Caco-2 (cell line): Measurements from ENCODE around the gene RAD23B. TPM values are rescaled to one million over a fixed set of nuclear protein-coding genes. Genes with fewer than 3 reads are reported as not detected.

Experiments
- BruUV-seq: library from RNA; stranded (reverse); fragments of 400-500 nt; replicated peaks from 2 replicates; lab custom pipeline; 2021; lab: Mats Ljungman, UMichigan
- CTCF ChIA-PET: fragments of 300-600 bp; sonication (Branson Sonifier 250); formaldehyde crosslinking; loops from one replicate; lab custom pipeline; 2022; ENCODE audit warnings: antibody characterized with exemption; lab: Charles Lee
- POLR2A ChIA-PET: fragments of 300-600 bp; sonication (Branson Sonifier 250); formaldehyde crosslinking; loops from one replicate; lab custom pipeline; 2022; ENCODE audit warnings: antibody characterized with exemption; lab: Charles Lee
- DNase-seq, 2 experiments: peaks; one replicate each; pipeline versions ENCODE4 v3.0.0 to v3.0.0-alpha.2; 2020 to 2022
- H3K27me3 ChIP-seq: replicated peaks from 2 replicates; pipeline ENCODE4 v1.6.0; 2011; ENCODE audit warnings: low read length; ENCODE audit not compliant: control insufficient read depth, insufficient read depth
- H3K36me3 ChIP-seq: 2 replicates; pipeline ENCODE4 v1.5.1; 2011; ENCODE audit warnings: low read length; ENCODE audit not compliant: control insufficient read depth, insufficient read depth
- H3K4me1 ChIP-seq: fragments of 250-450 bp; sonication (Bioruptor Pico); 2 replicates; pipeline ENCODE4 v1.5.1; 2020; ENCODE audit warnings: mild to moderate bottlenecking
- H3K4me3 ChIP-seq: 2 replicates; pipeline ENCODE4 v1.5.1; 2011; ENCODE audit warnings: low read depth, mild to moderate bottlenecking, control low read depth, low read length
- H3K9me3 ChIP-seq: fragments of 250-450 bp; sonication (Bioruptor Pico); 2 replicates; pipeline ENCODE4 v1.5.1; 2020; ENCODE audit warnings: mild to moderate bottlenecking, moderate library complexity
- H3K27ac Mint-ChIP-seq: one replicate; pipeline ENCODE4 v1.8.0; 2022; ENCODE audit warnings: mixed read lengths; ENCODE audit not compliant: unreplicated experiment
- H3K27me3 Mint-ChIP-seq: one replicate; pipeline ENCODE4 v1.8.0; 2022; ENCODE audit warnings: mixed read lengths; ENCODE audit not compliant: insufficient read depth, unreplicated experiment
- H3K36me3 Mint-ChIP-seq: one replicate; pipeline ENCODE4 v1.8.0; 2022; ENCODE audit warnings: mild to moderate bottlenecking, mixed read lengths; ENCODE audit not compliant: insufficient read depth, unreplicated experiment
- H3K4me1 Mint-ChIP-seq: one replicate; pipeline ENCODE4 v1.8.0; 2022; ENCODE audit warnings: low read depth, mixed read lengths; ENCODE audit not compliant: unreplicated experiment
- H3K4me3 Mint-ChIP-seq: one replicate; pipeline ENCODE4 v1.8.0; 2022; ENCODE audit warnings: mild to moderate bottlenecking, moderate library complexity, mixed read lengths; ENCODE audit not compliant: unreplicated experiment
- H3K9me3 Mint-ChIP-seq: one replicate; pipeline ENCODE4 v1.8.0; 2022; ENCODE audit warnings: mixed read lengths; ENCODE audit not compliant: unreplicated experiment
- CTCF ChIP-seq, 2 experiments: fragments of 200-600 bp in 1 of 2; IDR thresholded peaks; 1 replicate in 1 of 2; 2 replicates in 1 of 2; pipeline versions ENCODE4 v1.5.1 to v1.8.0; 2011 to 2022; ENCODE audit warnings: antibody characterized with exemption in 1 of 2, control low read depth in 1 of 2, inconsistent platforms in 1 of 2, low read depth in 1 of 2, low read length in 1 of 2, mild to moderate bottlenecking in 1 of 2, moderate library complexity in 1 of 2; ENCODE audit not compliant: insufficient read depth in 1 of 2, severe bottlenecking in 1 of 2, unreplicated experiment in 1 of 2
- intact Hi-C: fragments of 100-400 bp; cut with micrococcal nuclease; formaldehyde crosslinking; loops from one replicate; pipeline ENCODE4 v1.10.0; 2022; ENCODE audit not compliant: unreplicated experiment
- total RNA-seq: library from RNA; stranded (reverse); gene quantifications from 2 replicates; pipeline ENCODE4 v1.2.3, GENCODE V29; 2022

The RAD23B gene
- total RNA-seq, 1 experiment from 2014 or later: 188 TPM

GRCh38 chr9:107333363-107333762, 50.3 kb downstream of the RAD23B start:
- peaks cover 100% of the 10 kb centered on the region for H3K36me3 Mint-ChIP-seq
- Histone ChIP-seq H3K4me3 (no peak overlapping the region), H3K27me3 (no peaks in the 10 kb centered on the region), H3K9me3 (no peaks in the 10 kb centered on the region), H3K4me1 (no peaks in the 10 kb centered on the region), H3K36me3 (peaks cover under 1% of the 10 kb centered on the region; the same call in 1 of the 2 replicates)
- intact Hi-C loops: no loop called here
- ChIA-PET CTCF (no interaction called here), POLR2A (no interaction called here)
- no peak for TF ChIP-seq CTCF (IDR thresholded peaks at IDR 0.05; ENCODE audit: insufficient read depth in 1 of 2, low read depth in 1 of 2, low read length in 1 of 2, severe bottlenecking in 1 of 2, unreplicated experiment in 1 of 2)
- H3K27me3 Mint-ChIP-seq: no peaks in the 10 kb centered on the region
- peak overlapping the region; percentile 2 for H3K4me3 Mint-ChIP-seq
- H3K9me3 Mint-ChIP-seq: no peaks in the 10 kb centered on the region
- no peaks in the 10 kb centered on the region for H3K4me1 Mint-ChIP-seq
- DNase-seq: no peak
- H3K27ac Mint-ChIP-seq: peak overlapping the region; percentile 46
- BruUV-seq: no TSS peak

GRCh38 chr9:107334103-107334776, 51.2 kb downstream of the RAD23B start:
- DNase-seq: no peak
- no peaks in the 10 kb centered on the region for H3K27me3 Mint-ChIP-seq
- no peak overlapping the region for H3K4me3 Mint-ChIP-seq
- no peak for TF ChIP-seq CTCF (IDR thresholded peaks at IDR 0.05; ENCODE audit: insufficient read depth in 1 of 2, low read depth in 1 of 2, low read length in 1 of 2, severe bottlenecking in 1 of 2, unreplicated experiment in 1 of 2)
- H3K36me3 ChIP-seq: peaks cover 1% of the 10 kb centered on the region
- POLR2A ChIA-PET: no interaction called here
- no peaks in the 10 kb centered on the region for H3K4me1 ChIP-seq
- H3K9me3 Mint-ChIP-seq: no peaks in the 10 kb centered on the region
- BruUV-seq: no TSS peak
- intact Hi-C loops: no loop called here
- no peaks in the 10 kb centered on the region for H3K4me1 Mint-ChIP-seq
- H3K4me3 ChIP-seq: no peak overlapping the region
- peaks cover 100% of the 10 kb centered on the region for H3K36me3 Mint-ChIP-seq
- H3K27me3 ChIP-seq: no peaks in the 10 kb centered on the region
- no peak overlapping the region for H3K27ac Mint-ChIP-seq
- CTCF ChIA-PET: no interaction called here
- H3K9me3 ChIP-seq: no peaks in the 10 kb centered on the region

GRCh38 chr9:107335331-107335730, 52.3 kb downstream of the RAD23B start:
- Histone ChIP-seq H3K27me3 (no peaks in the 10 kb centered on the region), H3K4me1 (no peaks in the 10 kb centered on the region), H3K36me3 (peaks cover 1% of the 10 kb centered on the region), H3K9me3 (no peaks in the 10 kb centered on the region), H3K4me3 (no peak overlapping the region)
- Mint-ChIP-seq H3K27me3 (no peaks in the 10 kb centered on the region), H3K36me3 (peaks cover 100% of the 10 kb centered on the region), H3K9me3 (no peaks in the 10 kb centered on the region), H3K27ac (no peak overlapping the region), H3K4me3 (no peak overlapping the region), H3K4me1 (no peaks in the 10 kb centered on the region)
- ChIA-PET CTCF (no interaction called here), POLR2A (no interaction called here)
- no peak for TF ChIP-seq CTCF (IDR thresholded peaks at IDR 0.05; ENCODE audit: insufficient read depth in 1 of 2, low read depth in 1 of 2, low read length in 1 of 2, severe bottlenecking in 1 of 2, unreplicated experiment in 1 of 2)
- no peak for DNase-seq
- intact Hi-C loops: no loop called here
- no TSS peak for BruUV-seq
